ENCODE data around the gene IL12RB2.

DNA sequence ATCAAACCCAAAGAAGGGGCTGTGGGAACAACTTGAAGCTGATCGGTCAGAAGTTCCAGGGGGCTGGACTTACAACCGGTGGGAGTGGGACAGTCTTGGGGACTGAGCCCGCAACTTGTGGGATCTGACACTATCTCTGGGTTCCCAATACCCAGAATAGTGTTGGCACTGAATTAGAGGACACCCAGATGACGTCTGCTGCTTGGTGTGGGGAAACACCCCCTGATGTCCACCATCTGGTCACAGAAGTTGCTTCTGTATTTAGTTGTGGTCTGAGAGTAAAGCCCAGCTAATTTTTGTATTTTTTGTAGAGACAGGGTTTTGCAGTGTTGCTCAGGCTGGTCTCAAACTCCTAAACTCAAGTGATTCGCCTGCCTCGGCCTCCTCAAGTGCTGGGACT lies 93.8 kb downstream of the IL12RB2 start:
- TF ChIP-seq, protein P1, sequence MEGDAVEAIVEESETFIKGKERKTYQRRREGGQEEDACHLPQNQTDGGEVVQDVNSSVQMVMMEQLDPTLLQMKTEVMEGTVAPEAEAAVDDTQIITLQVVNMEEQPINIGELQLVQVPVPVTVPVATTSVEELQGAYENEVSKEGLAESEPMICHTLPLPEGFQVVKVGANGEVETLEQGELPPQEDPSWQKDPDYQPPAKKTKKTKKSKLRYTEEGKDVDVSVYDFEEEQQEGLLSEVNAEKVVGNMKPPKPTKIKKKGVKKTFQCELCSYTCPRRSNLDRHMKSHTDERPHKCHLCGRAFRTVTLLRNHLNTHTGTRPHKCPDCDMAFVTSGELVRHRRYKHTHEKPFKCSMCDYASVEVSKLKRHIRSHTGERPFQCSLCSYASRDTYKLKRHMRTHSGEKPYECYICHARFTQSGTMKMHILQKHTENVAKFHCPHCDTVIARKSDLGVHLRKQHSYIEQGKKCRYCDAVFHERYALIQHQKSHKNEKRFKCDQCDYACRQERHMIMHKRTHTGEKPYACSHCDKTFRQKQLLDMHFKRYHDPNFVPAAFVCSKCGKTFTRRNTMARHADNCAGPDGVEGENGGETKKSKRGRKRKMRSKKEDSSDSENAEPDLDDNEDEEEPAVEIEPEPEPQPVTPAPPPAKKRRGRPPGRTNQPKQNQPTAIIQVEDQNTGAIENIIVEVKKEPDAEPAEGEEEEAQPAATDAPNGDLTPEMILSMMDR (IDR thresholded peaks at IDR 0.05) = no peak
- no peak for TF ChIP-seq EZH2 (IDR thresholded peaks at IDR 0.05)

Data from neural progenitor cell (in vitro differentiated cells).